AG09319 (cell line): Measurements from ENCODE around the gene OGFOD1.

Experiments used
- DNase-seq: peaks from one replicate; pipeline ENCODE4 v3.0.0-alpha.2; 2010; ENCODE audit warnings: low read depth; ENCODE audit errors: extremely low read depth
- TF ChIP-seq, protein P1 (sequence below): IDR thresholded peaks from 2 replicates; pipeline ENCODE4 v1.5.1; 2011; ENCODE audit warnings: low read depth, mild to moderate bottlenecking, inconsistent platforms, low read length, moderate library complexity

The OGFOD1 gene

DNA sequence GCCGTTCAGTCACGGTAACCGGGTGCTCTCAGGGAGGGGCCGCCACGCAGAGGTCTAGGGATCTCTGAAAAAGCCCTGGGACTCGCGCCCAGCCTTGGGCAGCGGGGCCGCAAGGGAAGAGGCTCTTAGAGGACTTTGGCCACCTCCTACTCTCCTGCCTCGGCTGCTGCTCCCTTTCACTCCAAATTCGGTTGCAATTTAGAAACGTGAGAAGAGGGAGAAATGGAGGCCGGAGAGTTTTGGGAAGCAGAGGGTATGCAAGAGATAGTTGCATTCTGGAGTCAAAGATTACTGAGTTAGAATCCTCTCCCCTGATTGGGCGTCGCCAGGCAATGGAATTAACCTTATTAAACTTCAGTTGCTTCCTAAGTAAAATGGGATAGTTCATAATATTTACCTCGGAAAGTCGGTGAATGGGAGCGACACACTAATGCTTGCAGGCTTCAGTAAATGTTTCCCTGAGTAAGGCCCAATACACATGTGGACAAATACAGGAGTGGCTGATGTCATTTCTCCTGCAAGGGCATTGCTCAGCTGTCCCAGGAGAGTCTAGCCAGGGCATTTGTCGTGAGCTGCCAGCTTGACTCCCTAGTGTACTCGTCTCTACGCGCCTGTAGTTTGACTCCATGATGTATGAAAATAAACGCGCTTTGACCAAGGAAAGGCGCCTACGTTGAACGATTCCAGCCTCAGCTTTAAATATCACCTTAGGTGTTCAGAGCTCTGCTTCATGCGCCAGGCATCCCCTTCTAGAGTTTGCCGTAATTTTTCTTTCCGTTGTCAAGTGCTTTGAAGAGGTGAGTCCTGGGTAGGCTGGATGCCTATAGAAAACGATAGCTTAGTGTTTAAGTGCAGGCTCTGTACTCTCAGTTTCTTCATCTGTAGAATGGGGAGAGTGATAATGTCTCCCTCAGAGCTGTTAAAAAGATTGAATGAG, 667 bp downstream of the OGFOD1 start:
- DNase-seq: no peak
- TF ChIP-seq, protein P1, sequence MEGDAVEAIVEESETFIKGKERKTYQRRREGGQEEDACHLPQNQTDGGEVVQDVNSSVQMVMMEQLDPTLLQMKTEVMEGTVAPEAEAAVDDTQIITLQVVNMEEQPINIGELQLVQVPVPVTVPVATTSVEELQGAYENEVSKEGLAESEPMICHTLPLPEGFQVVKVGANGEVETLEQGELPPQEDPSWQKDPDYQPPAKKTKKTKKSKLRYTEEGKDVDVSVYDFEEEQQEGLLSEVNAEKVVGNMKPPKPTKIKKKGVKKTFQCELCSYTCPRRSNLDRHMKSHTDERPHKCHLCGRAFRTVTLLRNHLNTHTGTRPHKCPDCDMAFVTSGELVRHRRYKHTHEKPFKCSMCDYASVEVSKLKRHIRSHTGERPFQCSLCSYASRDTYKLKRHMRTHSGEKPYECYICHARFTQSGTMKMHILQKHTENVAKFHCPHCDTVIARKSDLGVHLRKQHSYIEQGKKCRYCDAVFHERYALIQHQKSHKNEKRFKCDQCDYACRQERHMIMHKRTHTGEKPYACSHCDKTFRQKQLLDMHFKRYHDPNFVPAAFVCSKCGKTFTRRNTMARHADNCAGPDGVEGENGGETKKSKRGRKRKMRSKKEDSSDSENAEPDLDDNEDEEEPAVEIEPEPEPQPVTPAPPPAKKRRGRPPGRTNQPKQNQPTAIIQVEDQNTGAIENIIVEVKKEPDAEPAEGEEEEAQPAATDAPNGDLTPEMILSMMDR: no peak

DNA sequence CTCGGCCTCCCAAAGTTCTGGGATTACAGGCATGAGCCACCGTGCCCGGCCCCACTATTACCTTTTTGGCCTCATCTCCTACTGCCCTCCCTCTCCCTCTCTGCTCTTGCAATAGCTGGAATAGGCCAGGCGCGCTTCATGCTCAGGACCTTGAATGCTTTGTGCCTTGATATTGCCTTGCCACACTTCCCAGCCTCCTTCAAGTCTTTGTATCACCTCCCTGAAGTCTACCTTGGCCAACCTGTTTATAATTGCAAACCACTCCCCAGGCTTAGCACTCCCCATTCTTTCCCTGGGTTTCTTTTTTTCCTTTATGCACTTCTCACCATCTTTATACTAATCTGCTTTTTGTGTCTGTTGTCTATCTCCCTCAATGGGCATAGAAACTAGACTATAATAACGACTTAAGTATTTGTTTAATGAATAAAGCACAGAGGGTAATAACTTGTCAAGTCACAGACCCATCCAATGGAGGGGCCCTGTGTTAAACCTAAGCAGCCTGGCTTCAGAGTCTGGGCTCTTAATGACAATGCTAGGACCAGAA, 6.6 kb downstream of the OGFOD1 start:
- TF ChIP-seq, protein P1: no peak
- no peak for DNase-seq

DNA sequence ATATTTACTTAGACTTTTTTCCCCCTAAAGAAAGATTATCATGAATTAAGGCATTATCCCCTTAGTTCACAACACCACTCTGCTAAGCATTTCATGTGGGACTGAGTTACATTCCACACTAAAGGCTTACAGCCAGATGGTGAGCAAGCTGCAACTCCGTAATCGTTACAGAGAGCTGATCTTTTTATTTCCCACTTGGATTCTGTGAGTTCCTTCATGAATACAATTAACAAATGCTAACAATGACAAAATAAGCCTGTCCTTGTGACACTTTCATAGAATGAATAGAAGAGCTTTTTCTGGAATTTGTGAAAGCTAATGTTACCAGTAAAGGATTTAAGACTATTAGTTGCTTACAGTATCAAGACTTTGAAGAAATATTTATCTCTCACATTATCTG, 8.7 kb downstream of the OGFOD1 start:
- TF ChIP-seq, protein P1: no peak
- DNase-seq: no peak

DNA sequence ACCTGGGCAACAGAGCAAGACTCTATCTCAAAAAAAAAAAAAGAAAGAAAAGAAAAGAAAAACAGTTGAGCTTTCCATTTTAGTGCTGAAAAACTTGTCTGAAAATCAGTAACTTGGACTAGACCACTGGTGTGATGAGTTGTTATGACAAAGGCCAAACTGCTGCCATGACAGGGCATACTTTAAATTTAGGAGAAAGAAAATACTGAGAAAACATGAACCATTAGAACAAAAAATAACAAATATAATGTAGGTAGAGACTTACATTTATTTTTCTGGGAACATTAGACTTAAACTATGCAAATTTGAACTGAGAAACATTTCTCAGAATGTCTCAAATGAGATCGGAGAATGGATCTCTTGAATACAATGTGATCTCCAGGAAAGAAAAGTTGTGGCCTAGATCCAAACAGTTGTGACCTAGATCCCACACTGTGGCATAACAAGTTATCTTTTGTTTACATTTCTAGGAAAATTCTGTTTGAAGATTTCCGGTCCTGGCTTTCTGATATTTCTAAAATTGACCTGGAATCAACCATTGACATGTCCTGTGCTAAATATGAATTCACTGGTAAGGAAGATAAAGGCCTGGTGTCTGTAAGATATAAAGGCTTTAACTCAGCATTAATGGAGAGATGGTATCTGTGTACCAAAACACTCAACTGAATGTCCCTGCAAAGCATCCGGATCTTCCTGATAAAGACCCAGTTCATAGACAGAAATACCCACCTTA, 10.9 kb downstream of the OGFOD1 start:
- TF ChIP-seq, protein P1: no peak
- no peak for DNase-seq

DNA sequence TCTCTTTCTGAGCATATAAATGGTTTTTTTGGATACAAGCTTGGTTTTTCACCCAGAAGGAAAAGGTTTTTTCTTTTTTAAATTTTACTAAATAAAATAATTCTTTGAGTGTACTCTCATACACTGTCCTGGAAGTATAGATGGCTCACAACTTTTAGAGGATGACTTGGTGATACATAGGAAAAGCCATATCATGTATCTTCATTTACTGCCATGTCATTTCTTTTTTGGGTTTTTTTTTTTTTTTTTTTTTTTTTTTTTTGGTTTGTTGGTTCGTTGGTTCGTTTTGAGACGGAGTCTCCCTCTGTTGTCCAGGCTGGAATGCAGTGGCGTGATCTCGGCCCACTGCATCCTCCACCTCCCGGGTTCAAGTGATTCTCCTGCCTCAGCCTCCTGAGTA, 11.8 kb downstream of the OGFOD1 start:
- DNase-seq: no peak
- TF ChIP-seq, protein P1: no peak

DNA sequence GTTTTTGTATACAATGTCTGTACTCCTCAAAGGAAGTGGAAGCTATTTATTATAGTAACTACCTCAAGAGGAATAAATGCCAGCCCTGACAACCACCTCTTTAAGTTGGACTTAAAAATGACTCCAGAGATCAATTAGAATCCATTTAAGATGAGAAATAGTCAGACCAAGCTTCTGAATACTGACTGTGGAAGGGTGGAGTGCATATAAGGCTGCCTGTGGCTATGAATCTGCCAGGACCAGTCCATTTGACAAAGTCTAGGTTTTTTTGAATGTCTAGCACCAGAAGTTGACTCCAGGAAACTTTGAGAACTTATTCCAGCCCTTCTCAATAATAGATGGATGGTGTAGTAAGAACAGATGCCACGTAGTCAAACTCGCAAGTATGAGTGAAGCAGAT, 15.0 kb downstream of the OGFOD1 start:
- DNase-seq: no peak
- TF ChIP-seq, protein P1: no peak

- TF ChIP-seq, protein P1: no peak
- DNase-seq: no peak
Observed at GRCh38 chr16:56468800-56469199, 17.4 kb downstream of the OGFOD1 start.
